Fibroblast of lung (primary cell): ENCODE results near the gene COL4A3. TPM values are rescaled to one million over a fixed set of nuclear protein-coding genes. Genes with fewer than 3 reads are reported as not detected.

ENCODE experiments used
- DNase-seq, 2 donors: peaks; one replicate each; pipeline versions ENCODE4 v3.0.0 to v3.0.0-alpha.2; 2010; ENCODE audit warnings: low read depth in 2 of 2
- H2AFZ ChIP-seq: 2 replicates; pipeline ENCODE4 v1.5.1; 2012; ENCODE audit warnings: low read length, control low read depth, inconsistent platforms
- H3K27ac ChIP-seq: 2 replicates; pipeline ENCODE4 v1.5.1; 2011; ENCODE audit warnings: low read length, control low read depth; ENCODE audit not compliant: insufficient read depth
- H3K27me3 ChIP-seq: 2 replicates; pipeline ENCODE4 v1.5.1; 2011; ENCODE audit warnings: mild to moderate bottlenecking, low read length; ENCODE audit not compliant: control insufficient read depth, insufficient read depth
- H3K36me3 ChIP-seq: 2 replicates; pipeline ENCODE4 v1.5.1; 2011; ENCODE audit warnings: low read length; ENCODE audit not compliant: control insufficient read depth, insufficient read depth
- H3K4me1 ChIP-seq: 2 replicates; pipeline ENCODE4 v1.5.1; 2011; ENCODE audit warnings: low read length; ENCODE audit not compliant: control insufficient read depth, insufficient read depth; ENCODE audit errors: extremely low read depth
- H3K4me2 ChIP-seq: 2 replicates; pipeline ENCODE4 v1.5.1; 2011; ENCODE audit warnings: low read length, control low read depth; ENCODE audit not compliant: insufficient read depth; ENCODE audit errors: extremely low read depth
- H3K4me3 ChIP-seq, 4 experiments: fragments of 200-600 bp in 1 of 4; sonication (generic) in 1 of 4; replicated peaks in 1 of 4; 2 replicates each; pipeline ENCODE4 v1.5.1; 2011 to 2016; ENCODE audit warnings: low read length in 4 of 4, low read depth in 3 of 4, mild to moderate bottlenecking in 3 of 4, control low read depth in 2 of 4, inconsistent platforms in 1 of 4, mixed read lengths in 1 of 4; ENCODE audit not compliant: insufficient read depth in 1 of 4; ENCODE audit errors: control extremely low read depth in 1 of 4
- H3K79me2 ChIP-seq: 2 replicates; pipeline ENCODE4 v1.5.1; 2012; ENCODE audit warnings: mild to moderate bottlenecking, low read length, inconsistent platforms; ENCODE audit not compliant: control insufficient read depth, insufficient read depth
- H3K9ac ChIP-seq: 2 replicates; pipeline ENCODE4 v1.5.1; 2011; ENCODE audit warnings: mild to moderate bottlenecking, low read length, control low read depth; ENCODE audit not compliant: insufficient read depth
- H3K9me3 ChIP-seq: 2 replicates; pipeline ENCODE4 v1.5.1; 2012; ENCODE audit warnings: low read depth, low read length; ENCODE audit not compliant: control insufficient read depth, insufficient read depth
- H4K20me1 ChIP-seq: 2 replicates; pipeline ENCODE4 v1.5.1; 2011; ENCODE audit warnings: low read length; ENCODE audit not compliant: control insufficient read depth, insufficient read depth; ENCODE audit errors: extremely low read depth
- EZH2 ChIP-seq: IDR thresholded peaks from 2 replicates; pipeline ENCODE4 v1.5.1; 2012; ENCODE audit warnings: low read length, control low read depth, mild to moderate bottlenecking; ENCODE audit errors: missing control alignments
- polyA plus RNA-seq, 2 donors: library from polyadenylated mRNA; depleted of rRNA in 1 of 2; stranded (reverse) in 1 of 2; unstranded in 1 of 2; fragments of >200 nt; gene quantifications; 2 replicates each; pipeline ENCODE4 v1.2.1, GENCODE V29; 2011 to 2012; ENCODE audit warnings: missing spikeins in 1 of 2
- total RNA-seq: library from RNA; depleted of rRNA; stranded (reverse); fragments of >200 nt; gene quantifications from 2 replicates; pipeline ENCODE4 v1.2.1, GENCODE V29; 2014
- TF ChIP-seq, protein P1 (sequence below), 2 donors: IDR thresholded peaks in 1 of 2; conservative IDR thresholded peaks in 1 of 2; 1 replicate in 1 of 2; 2 replicates in 1 of 2; pipeline ENCODE4 v1.5.1; 2011 to 2012; ENCODE audit warnings: low read length in 2 of 2, control low read depth in 1 of 2, inconsistent platforms in 1 of 2, low read depth in 1 of 2, mild to moderate bottlenecking in 1 of 2

The COL4A3 gene
- total and polyA plus RNA-seq, 2 donors (not counting 1 experiment from before 2014, with no cell fraction given): 0.12 to 0.33 TPM

DNA sequence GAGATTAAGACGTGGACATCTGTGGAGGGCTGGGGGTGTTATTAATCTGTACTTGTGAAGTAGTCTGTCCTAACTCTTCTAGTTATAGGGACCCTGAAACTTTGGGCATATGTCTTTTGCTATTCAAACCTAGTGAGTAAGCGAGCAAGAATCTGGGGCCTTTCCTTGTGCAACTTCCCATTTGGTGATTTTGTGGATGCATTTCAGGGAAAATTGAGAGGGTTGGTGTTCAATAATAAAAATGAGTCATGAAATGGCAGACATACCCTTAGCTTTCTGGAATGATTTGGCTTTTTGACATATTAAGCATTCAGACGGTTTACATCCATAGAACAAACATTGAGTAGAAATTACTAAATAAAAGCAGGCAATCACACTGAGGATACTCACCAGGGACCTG, 17.4 kb upstream of the COL4A3 start:
- H3K9me3 ChIP-seq: no peaks in the 10 kb centered on the region
- H3K27me3 ChIP-seq: no peaks in the 10 kb centered on the region
- TF ChIP-seq EZH2: no peak
- TF ChIP-seq, protein P1, sequence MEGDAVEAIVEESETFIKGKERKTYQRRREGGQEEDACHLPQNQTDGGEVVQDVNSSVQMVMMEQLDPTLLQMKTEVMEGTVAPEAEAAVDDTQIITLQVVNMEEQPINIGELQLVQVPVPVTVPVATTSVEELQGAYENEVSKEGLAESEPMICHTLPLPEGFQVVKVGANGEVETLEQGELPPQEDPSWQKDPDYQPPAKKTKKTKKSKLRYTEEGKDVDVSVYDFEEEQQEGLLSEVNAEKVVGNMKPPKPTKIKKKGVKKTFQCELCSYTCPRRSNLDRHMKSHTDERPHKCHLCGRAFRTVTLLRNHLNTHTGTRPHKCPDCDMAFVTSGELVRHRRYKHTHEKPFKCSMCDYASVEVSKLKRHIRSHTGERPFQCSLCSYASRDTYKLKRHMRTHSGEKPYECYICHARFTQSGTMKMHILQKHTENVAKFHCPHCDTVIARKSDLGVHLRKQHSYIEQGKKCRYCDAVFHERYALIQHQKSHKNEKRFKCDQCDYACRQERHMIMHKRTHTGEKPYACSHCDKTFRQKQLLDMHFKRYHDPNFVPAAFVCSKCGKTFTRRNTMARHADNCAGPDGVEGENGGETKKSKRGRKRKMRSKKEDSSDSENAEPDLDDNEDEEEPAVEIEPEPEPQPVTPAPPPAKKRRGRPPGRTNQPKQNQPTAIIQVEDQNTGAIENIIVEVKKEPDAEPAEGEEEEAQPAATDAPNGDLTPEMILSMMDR (conservative IDR thresholded peaks at IDR 0.05 in 1 of 2, IDR thresholded peaks at IDR 0.05 in 1 of 2; ENCODE audit: low read depth in 1 of 2, low read length in 2 of 2): no peak
- no peak overlapping the region for H3K4me2 ChIP-seq
- no peaks in the 10 kb centered on the region for H3K79me2 ChIP-seq
- peak; percentile 25 to 40 for DNase-seq
- no peak overlapping the region for H3K27ac ChIP-seq
- no peaks in the 10 kb centered on the region for H3K36me3 ChIP-seq
- no peaks in the 10 kb centered on the region for H3K4me1 ChIP-seq
- no peaks in the 10 kb centered on the region for H4K20me1 ChIP-seq
- no peak overlapping the region for H2AFZ ChIP-seq
- H3K9ac ChIP-seq: no peak overlapping the region
- no peak overlapping the region for H3K4me3 ChIP-seq

DNA sequence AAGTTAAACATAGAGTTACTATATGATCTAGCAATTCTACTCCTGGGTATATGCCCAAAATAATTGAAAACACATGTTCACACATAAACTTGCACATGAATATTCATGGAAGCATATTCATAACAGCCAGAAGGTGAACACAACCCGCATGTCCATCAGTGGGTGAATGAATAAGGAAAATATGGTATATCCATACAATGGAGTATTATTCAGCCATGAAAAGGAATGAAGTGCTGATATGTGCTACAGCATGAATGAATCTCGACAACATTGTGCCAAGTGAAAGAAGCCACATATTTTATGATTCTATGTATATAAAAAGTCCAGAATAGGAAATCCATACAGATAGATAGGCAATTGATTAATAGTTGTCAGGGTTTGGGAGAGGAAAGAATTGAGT, 16.3 kb upstream of the COL4A3 start:
- H3K4me2 ChIP-seq: no peak overlapping the region
- no peak overlapping the region for H2AFZ ChIP-seq
- H4K20me1 ChIP-seq: no peaks in the 10 kb centered on the region
- H3K36me3 ChIP-seq: no peaks in the 10 kb centered on the region
- no peak overlapping the region for H3K9ac ChIP-seq
- H3K79me2 ChIP-seq: no peaks in the 10 kb centered on the region
- no peak for DNase-seq
- no peaks in the 10 kb centered on the region for H3K9me3 ChIP-seq
- H3K4me3 ChIP-seq: no peak overlapping the region
- no peak overlapping the region for H3K27ac ChIP-seq
- no peaks in the 10 kb centered on the region for H3K27me3 ChIP-seq
- H3K4me1 ChIP-seq: no peaks in the 10 kb centered on the region
- no peak for TF ChIP-seq EZH2
- TF ChIP-seq, protein P1 (conservative IDR thresholded peaks at IDR 0.05 in 1 of 2, IDR thresholded peaks at IDR 0.05 in 1 of 2; ENCODE audit: low read depth in 1 of 2, low read length in 2 of 2): no peak

DNA sequence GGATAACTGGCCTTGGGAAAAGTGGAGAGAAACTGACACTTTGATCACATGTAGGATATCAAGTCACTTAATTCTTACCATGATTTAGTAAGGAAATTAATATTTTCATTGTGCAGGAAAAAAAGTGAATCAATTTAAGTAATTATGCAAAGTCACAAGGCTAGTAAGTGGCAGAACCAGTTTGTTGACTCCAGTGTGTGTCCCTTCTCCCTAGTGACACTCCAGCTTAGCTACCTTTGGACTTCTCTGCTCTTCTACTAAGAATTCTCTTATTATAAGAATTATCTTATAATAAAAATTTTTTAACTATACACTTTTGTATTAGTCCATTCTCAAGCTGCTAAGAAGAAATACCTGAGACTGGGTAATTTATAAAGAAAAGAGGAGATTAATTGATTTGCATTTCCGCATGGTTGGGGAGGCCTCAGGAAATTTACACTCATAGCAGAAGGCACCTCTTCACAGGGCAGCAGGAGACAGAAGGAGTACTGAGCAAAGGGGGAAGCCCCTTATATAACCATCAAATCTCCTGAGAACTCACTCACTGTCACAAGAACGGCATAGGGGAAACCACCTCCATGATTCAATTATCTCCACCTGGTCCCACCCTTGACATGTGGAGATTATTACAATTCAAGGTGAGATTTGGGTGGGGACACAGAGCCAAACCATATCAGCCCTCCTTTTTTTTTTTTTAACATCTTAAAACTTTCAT, 14.0 kb upstream of the COL4A3 start:
- Histone ChIP-seq H3K9me3 (no peaks in the 10 kb centered on the region), H2AFZ (no peak overlapping the region), H4K20me1 (no peaks in the 10 kb centered on the region), H3K4me1 (no peaks in the 10 kb centered on the region), H3K4me2 (no peak overlapping the region), H3K9ac (no peak overlapping the region), H3K4me3 (no peak overlapping the region), H3K27ac (no peak overlapping the region), H3K36me3 (no peaks in the 10 kb centered on the region), H3K27me3 (no peaks in the 10 kb centered on the region), H3K79me2 (no peaks in the 10 kb centered on the region)
- TF ChIP-seq EZH2: no peak
- TF ChIP-seq, protein P1 (conservative IDR thresholded peaks at IDR 0.05 in 1 of 2, IDR thresholded peaks at IDR 0.05 in 1 of 2; ENCODE audit: low read depth in 1 of 2, low read length in 2 of 2): no peak
- no peak for DNase-seq
